WTC11 (cell line): Measurements from ENCODE around the gene TMEM108. TPM values are rescaled to one million over a fixed set of nuclear protein-coding genes. Genes with fewer than 3 reads are reported as not detected.

Experiments
- ATAC-seq: fragments of 200-7000 bp; cut with Tn5 transposase; 2 replicates; pipeline ENCODE4 v1.10.0; 2021; ENCODE audit warnings: mild to moderate bottlenecking, moderate library complexity
- CTCF ChIA-PET: fragments of 300-600 bp; sonication (Branson Sonifier 250); formaldehyde crosslinking; loops from one replicate; lab custom pipeline; 2021; ENCODE audit warnings: antibody characterized with exemption; lab: Charles Lee
- POLR2A ChIA-PET: fragments of 350-600 bp; sonication (Branson Sonifier 250); formaldehyde crosslinking; loops from one replicate; lab custom pipeline; 2021; ENCODE audit warnings: antibody characterized with exemption; lab: Charles Lee
- DNase-seq: peaks from one replicate; pipeline ENCODE4 v3.0.0; 2021; ENCODE audit warnings: low spot score
- H3K27ac Mint-ChIP-seq: 2 replicates; pipeline ENCODE4 v1.8.0; 2021; ENCODE audit warnings: mixed read lengths
- H3K27me3 Mint-ChIP-seq: 2 replicates; pipeline ENCODE4 v1.8.0; 2021; ENCODE audit warnings: low read depth, mild to moderate bottlenecking, moderate library complexity, mixed read lengths
- H3K36me3 Mint-ChIP-seq: 2 replicates; pipeline ENCODE4 v1.8.0; 2021; ENCODE audit warnings: mixed read lengths
- H3K4me1 Mint-ChIP-seq: 2 replicates; pipeline ENCODE4 v1.8.0; 2022; ENCODE audit warnings: mixed read lengths
- H3K4me3 Mint-ChIP-seq: 2 replicates; pipeline ENCODE4 v1.8.0; 2021; ENCODE audit warnings: mild to moderate bottlenecking, moderate library complexity, mixed read lengths
- H3K9me3 Mint-ChIP-seq: 2 replicates; pipeline ENCODE4 v1.8.0; 2021; ENCODE audit warnings: mixed read lengths
- AFF4 ChIP-seq: sonication (generic); formaldehyde crosslinking; IDR thresholded peaks from 2 replicates; pipeline ENCODE4 v1.8.1; 2023; ENCODE audit warnings: mild to moderate bottlenecking, missing genetic modification reagents, borderline replicate concordance
- CTCF ChIP-seq: fragments of 200-600 bp; IDR thresholded peaks from 2 replicates; pipeline ENCODE4 v1.8.0; 2022; ENCODE audit warnings: antibody characterized with exemption
- ELF4 ChIP-seq: sonication (generic); formaldehyde crosslinking; IDR thresholded peaks from 2 replicates; pipeline ENCODE4 v1.8.1; 2022; ENCODE audit warnings: low read depth, mild to moderate bottlenecking, moderate library complexity, missing genetic modification reagents
- ESRRA ChIP-seq: sonication (generic); formaldehyde crosslinking; IDR thresholded peaks from 2 replicates; pipeline ENCODE4 v1.8.1; 2022; ENCODE audit warnings: mild to moderate bottlenecking, missing genetic modification reagents, borderline replicate concordance
- FOXJ3 ChIP-seq: sonication (generic); formaldehyde crosslinking; IDR thresholded peaks from 2 replicates; pipeline ENCODE4 v1.9.0; 2021; ENCODE audit warnings: missing genetic modification reagents, mild to moderate bottlenecking, borderline replicate concordance
- GABPB1 ChIP-seq: sonication (generic); formaldehyde crosslinking; IDR thresholded peaks from 2 replicates; pipeline ENCODE4 v1.8.1; 2023; ENCODE audit warnings: mild to moderate bottlenecking, missing genetic modification reagents
- HMGA2 ChIP-seq: fragments of 250-450 bp; sonication (Bioruptor Pico); IDR thresholded peaks from 2 replicates; pipeline ENCODE4 v1.4.0; 2021; ENCODE audit warnings: mild to moderate bottlenecking, moderate library complexity
- TP53 ChIP-seq: sonication (generic); formaldehyde crosslinking; IDR thresholded peaks from 2 replicates; pipeline ENCODE4 v1.8.1; 2023; ENCODE audit warnings: mild to moderate bottlenecking, missing genetic modification reagents
- total RNA-seq: library from RNA; stranded (reverse); gene quantifications from 3 replicates; pipeline ENCODE4 v1.2.3, GENCODE V29; 2021
- TF ChIP-seq, protein P1 (sequence below): sonication (generic); formaldehyde crosslinking; IDR thresholded peaks from 2 replicates; pipeline ENCODE4 v1.8.1; 2022; ENCODE audit warnings: missing genetic modification reagents, borderline replicate concordance
- TF ChIP-seq, protein P2 (sequence below): sonication (generic); formaldehyde crosslinking; IDR thresholded peaks from 2 replicates; pipeline ENCODE4 v1.8.0; 2023; ENCODE audit warnings: mild to moderate bottlenecking, missing genetic modification reagents

Gene TMEM108
- total RNA-seq, 1 experiment from 2014 or later, result 14.7 TPM

GRCh38 chr3:133441867-133442270 lies 403.7 kb downstream of the TMEM108 start (continued):
- no peak for TF ChIP-seq CTCF

DNA sequence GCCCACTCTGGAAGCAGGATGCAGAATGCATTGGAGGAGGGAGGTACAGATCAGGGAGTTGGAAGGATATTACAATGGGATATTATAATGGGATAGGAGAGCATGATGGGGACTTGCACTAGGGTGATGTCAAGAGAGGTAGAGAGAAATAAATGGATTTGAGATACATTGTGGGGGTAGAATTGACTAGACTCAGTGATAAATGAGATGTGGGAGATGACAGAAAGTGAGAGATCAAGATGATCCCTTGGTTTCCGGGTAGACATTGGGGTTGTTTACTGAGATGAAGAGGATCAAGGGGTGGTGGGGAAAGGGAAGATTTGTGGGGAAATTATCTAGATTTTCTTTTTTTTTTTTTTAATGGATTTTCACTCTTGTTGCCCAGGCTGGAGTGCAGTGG lies 404.3 kb downstream of the TMEM108 start:
- Mint-ChIP-seq H3K27ac (peak overlapping the region; percentile 32; the same call in 1 of the 2 replicates), H3K4me3 (no peak overlapping the region), H3K9me3 (peaks cover 9% of the 10 kb centered on the region), H3K4me1 (0 out of 2 replicates have a peak, but pooled peaks cover 2% of the 10 kb centered on the region), H3K27me3 (no peaks in the 10 kb centered on the region; the same call in 1 of the 2 replicates), H3K36me3 (peaks cover 3% of the 10 kb centered on the region; the same call in 1 of the 2 replicates)
- TF ChIP-seq ELF4 (CRISPR knock-in tag), result no peak
- TF ChIP-seq, protein P1, sequence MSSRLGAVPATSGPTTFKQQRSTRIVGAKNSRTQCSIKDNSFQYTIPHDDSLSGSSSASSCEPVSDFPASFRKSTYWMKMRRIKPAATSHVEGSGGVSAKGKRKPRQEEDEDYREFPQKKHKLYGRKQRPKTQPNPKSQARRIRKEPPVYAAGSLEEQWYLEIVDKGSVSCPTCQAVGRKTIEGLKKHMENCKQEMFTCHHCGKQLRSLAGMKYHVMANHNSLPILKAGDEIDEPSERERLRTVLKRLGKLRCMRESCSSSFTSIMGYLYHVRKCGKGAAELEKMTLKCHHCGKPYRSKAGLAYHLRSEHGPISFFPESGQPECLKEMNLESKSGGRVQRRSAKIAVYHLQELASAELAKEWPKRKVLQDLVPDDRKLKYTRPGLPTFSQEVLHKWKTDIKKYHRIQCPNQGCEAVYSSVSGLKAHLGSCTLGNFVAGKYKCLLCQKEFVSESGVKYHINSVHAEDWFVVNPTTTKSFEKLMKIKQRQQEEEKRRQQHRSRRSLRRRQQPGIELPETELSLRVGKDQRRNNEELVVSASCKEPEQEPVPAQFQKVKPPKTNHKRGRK, result no peak
- TF ChIP-seq HMGA2 (CRISPR knock-in tag), result no peak
- no peak for TF ChIP-seq AFF4 (CRISPR knock-in tag)
- DNase-seq, result no peak
- ATAC-seq, result no peak
- ChIA-PET CTCF (no interaction called here), POLR2A (no interaction called here)

DNA sequence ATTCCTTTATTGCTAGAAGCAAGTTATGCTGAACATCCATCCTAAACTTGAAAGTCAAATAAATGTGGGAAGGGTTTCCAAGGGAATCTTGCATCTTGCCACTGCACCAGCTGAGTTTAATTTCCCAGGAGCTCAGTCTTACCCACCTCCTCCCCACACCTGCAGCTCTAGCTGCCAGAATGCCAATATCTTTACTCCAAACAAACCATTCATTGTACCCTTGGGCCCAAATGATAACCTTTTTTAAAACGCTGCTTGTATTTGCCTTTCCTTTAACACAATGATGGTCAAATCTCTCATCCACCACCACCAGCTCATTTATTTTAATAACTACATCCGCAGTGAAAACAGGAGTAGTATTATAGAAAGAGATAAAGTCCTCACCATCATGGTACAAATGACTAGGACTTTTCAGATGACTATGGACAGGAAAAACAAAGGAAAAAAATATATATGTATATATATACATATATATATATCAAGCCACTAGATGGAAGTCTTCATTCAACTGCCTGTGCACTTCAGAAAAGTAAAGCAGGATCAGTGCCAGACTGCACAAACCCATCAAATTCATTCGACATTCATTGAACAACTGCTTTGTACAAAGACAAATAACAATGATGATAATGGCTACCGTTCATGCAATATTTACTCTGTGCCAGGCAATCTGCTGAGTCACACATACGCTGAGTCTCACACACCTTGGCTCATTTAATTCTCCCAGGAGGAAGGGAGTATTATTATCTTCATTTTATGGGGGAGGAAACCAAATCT lies 405.6 kb downstream of the TMEM108 start:
- H3K27me3 Mint-ChIP-seq, result no peaks in the 10 kb centered on the region; the same call in 1 of the 2 replicates
- ATAC-seq (no peak), DNase-seq (no peak)
- POLR2A ChIA-PET, result no interaction called here
- H3K27ac Mint-ChIP-seq, result no peak overlapping the region
- peaks cover 3% of the 10 kb centered on the region; the same call in 1 of the 2 replicates for H3K36me3 Mint-ChIP-seq
- CTCF ChIA-PET, result no interaction called here
- TF ChIP-seq TP53 (CRISPR knock-in tag) (no peak), FOXJ3 (CRISPR knock-in tag) (no peak), ESRRA (CRISPR knock-in tag) (no peak), GABPB1 (CRISPR knock-in tag) (0 out of 2 replicates have a peak, but pooled peaks have one; percentile 49)
- TF ChIP-seq, protein P2, sequence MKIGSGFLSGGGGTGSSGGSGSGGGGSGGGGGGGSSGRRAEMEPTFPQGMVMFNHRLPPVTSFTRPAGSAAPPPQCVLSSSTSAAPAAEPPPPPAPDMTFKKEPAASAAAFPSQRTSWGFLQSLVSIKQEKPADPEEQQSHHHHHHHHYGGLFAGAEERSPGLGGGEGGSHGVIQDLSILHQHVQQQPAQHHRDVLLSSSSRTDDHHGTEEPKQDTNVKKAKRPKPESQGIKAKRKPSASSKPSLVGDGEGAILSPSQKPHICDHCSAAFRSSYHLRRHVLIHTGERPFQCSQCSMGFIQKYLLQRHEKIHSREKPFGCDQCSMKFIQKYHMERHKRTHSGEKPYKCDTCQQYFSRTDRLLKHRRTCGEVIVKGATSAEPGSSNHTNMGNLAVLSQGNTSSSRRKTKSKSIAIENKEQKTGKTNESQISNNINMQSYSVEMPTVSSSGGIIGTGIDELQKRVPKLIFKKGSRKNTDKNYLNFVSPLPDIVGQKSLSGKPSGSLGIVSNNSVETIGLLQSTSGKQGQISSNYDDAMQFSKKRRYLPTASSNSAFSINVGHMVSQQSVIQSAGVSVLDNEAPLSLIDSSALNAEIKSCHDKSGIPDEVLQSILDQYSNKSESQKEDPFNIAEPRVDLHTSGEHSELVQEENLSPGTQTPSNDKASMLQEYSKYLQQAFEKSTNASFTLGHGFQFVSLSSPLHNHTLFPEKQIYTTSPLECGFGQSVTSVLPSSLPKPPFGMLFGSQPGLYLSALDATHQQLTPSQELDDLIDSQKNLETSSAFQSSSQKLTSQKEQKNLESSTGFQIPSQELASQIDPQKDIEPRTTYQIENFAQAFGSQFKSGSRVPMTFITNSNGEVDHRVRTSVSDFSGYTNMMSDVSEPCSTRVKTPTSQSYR (CRISPR knock-in tag), result no peak
- peaks cover 6% of the 10 kb centered on the region; the same call in 1 of the 2 replicates for H3K4me1 Mint-ChIP-seq
- no peak overlapping the region for H3K4me3 Mint-ChIP-seq
- peaks cover 9% of the 10 kb centered on the region for H3K9me3 Mint-ChIP-seq
